ENCODE measurements around the gene OR5B17. TPM values are rescaled to one million over a fixed set of nuclear protein-coding genes. Genes with fewer than 3 reads are reported as not detected.
"Not testable (repeated sequence)": the region's sequence is repeated elsewhere in the genome, so short reads cannot be mapped to it uniquely, and the experiment has no call there.

Gene OR5B17
- polyA plus RNA-seq (ENCODE audit: insufficient read length) = not detected
- long read RNA-seq, donor 1 = 0 reads
- long read RNA-seq, donor 2 = 0 reads
- long read RNA-seq, donor 3 = 0 reads
- long read RNA-seq, donor 4 = 0 reads
- long read RNA-seq, donor 5 = 0 reads
- long read RNA-seq, donor 6 = 0 reads
- long read RNA-seq, donor 7 = 0 reads
- long read RNA-seq, donor 8 = 0 reads

DNA sequence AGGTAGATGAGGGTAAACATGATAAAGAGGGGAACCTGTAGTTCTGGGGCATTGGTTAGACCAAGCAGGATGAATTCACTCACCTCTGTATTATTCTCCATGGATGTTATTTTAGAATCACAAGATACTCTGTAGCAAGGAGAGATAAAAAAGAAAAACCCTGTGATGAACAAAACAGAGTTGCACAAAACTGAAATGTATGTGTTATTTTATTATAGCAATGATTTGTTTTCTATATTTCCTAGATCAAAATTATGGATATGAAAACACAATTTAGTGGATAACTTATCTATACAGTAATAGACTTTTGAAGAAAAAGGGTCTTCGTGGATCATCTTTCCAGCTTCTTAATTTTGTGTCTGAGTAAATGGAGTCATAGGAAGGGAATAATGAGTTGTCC lies at the start of gene OR5B17:
TSS of gene OR5B17 (minus strand) at position 101 of the 400 bp plus-strand sequence. CDS start at position 101, 0 bp downstream.
- DNase-seq = no peak

DNA sequence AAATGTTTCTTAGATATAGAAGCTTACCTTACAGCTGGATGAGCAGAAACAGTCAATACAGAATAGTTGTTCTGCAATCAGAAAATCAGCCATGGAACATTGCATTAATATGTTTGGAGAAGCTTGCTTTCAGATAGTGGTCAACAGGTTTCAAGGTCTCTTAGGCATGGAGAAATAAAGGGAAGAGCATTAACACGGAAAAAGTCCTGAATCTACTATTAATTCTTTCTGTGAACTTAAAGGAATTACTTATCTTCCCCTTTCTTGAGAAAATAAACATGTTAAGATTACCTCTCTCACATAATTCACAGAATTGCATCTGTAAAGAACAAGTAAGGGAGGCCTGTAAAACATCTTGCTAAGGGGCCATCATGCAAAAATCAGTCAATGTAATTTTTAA lies 47.9 kb upstream of the OR5B17 start, which contains the start of gene OR5B3:
TSS of gene OR5B3 (minus strand) at position 101 of the 400 bp plus-strand sequence. CDS start 3,465 bp downstream, outside the sequence.
- no peak for DNase-seq

DNA sequence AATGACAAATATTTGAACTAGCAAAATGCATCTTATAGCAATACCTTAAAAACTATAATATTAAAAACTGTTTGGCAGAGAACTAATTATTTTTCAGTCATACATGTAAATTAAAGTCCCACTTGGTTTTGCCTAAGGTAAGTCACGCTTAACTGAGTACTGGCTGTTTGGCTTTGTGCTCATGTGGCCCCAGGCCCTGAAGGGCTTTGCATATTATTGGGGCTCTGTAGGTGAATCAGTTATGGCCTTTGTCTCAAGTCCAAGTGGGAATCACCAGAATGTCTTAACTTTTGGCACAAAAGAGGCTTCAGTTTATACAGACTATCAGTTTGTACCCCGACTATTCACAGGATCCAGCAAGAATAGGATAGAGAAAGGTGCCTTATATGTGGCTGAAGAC lies 40.8 kb upstream of the OR5B17 start:
- DNase-seq = not testable (repeated sequence)

DNA sequence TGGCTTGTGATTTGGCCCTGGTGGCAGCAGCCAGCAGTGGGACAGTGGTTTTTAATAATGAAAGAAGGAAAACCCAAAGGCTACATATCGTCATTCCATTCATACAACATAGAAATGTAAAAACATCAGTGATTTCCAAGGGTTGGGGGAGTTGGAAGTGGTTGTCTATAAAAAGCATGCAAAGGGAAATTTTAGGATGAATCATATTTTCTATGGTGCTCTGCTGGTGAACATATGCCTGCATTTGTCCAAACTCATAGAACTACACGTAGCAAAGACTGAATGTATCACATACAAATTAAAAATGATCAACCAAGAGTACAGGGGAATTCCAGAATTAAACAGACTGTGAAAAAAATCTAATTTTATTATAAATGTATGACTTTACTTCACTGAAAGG lies 36.7 kb upstream of the OR5B17 start:
- DNase-seq = no peak

DNA sequence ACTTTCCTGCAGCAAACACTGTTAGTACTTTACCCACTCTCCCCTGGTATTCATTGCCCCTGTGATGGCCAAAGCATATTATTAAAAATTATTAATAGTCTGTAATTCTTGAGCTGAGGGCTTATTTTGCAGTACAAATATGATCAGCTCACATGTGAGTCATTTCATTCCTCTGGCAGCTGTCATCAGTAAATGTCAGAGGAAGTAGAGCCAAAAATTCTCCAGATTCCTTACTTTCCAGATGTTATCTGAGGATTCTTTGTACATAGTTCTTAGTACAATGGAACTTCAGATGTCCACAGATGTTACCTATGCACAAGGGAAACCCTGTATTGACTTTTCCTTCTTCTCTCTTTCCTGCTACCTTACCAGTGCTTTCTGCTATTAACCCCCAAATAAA lies 35.3 kb upstream of the OR5B17 start:
- no peak for DNase-seq

DNA sequence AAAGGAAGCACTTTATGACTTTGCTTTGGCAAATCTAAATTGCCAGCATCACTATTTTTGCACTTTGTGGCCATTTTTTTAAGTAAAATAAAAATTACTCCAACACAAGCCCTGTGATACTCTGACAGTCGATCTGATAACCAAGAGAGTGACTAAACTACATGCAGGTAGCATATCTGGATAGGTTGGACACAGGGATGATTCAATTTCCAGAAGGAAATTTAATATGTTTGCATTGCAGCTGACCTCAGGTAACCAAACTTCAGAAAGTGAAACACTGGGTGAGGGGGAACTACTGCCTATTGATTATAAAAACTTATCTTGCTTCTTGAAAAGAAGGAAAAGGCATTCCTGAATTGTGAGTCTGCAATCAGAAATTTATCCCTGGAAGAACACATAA lies 33.9 kb upstream of the OR5B17 start:
- DNase-seq = no peak

DNA sequence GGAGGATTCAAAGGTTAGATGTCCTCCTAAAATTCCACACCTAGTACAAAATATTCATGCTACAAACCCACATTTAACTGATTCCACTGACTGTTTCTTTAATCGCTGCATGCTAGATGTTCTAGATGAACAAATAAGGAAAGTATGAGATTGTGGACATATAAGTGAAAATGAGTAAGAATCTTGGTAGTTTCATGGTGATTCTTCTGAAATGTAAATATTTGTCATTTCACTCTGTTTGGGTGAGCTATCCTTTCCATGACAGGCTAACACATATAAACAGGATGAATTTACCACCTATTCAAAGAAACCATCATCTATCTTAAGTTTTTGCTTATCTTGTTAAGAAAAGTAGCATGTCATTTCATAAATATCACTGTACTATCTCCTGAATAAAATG lies 33.0 kb upstream of the OR5B17 start:
- DNase-seq = no peak

DNA sequence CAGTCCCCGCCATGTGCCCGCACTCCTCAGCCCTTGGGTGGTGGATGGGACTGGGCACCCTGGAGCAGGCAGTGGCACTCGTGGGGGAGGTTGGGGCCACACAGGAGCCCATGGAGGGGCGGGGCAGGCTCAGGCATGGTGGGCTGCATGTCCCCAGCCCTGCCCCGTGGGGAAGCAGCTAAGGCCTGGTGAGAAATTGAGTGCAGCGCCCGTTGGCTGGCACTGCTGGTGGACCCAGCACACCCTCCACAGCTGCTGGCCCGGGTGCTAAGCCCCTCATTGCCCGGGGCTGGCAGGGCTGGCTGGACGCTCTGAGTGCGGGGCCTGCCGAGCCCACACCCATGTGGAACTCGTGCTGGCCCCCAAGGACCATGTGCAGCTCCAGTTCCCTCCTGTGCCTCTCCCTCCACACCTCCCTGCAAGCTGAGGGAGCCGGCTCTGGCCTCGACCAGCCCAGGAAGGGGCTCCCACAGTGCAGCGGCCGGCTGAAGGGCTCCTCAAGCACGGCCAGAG lies 31.7 kb upstream of the OR5B17 start:
- no peak for DNase-seq

DNA sequence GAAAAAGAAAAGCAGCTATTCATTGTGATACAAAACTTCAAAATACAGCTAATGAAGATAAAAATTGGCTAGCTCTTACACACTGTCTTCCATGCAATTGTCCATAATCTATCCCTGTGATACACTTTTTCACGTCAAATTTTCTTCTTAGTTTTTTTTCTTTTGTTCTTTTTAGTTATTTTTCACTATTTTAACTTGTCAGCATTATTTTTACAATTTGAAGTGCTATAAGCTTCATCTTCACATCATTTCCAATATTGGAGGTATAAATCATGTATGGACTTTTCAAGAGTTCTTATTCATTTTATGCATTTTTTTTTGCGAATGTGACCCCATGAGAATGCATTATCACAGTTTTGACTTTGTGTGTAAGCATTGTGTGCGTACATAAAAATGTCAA lies 4.1 kb downstream of the OR5B17 start:
- no peak for DNase-seq

DNA sequence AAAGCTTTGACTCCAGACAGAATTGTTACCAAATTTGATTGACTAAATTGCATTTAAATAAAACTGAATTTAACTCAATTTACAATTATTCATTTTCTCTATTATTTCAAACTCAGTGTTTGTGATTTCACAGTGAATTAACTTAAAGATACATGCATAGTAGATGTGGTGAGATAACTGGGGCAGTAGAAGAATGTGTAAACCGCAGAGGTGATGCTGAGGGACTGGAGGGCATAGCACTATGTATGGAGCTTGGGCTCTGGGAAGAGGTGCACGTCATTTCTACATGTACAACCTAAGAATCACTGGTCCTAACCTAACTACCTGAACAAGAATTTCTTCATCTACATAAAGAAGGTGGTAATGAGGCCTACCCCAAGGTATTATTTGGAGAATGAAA lies 13.7 kb downstream of the OR5B17 start:
- no peak for DNase-seq

DNA sequence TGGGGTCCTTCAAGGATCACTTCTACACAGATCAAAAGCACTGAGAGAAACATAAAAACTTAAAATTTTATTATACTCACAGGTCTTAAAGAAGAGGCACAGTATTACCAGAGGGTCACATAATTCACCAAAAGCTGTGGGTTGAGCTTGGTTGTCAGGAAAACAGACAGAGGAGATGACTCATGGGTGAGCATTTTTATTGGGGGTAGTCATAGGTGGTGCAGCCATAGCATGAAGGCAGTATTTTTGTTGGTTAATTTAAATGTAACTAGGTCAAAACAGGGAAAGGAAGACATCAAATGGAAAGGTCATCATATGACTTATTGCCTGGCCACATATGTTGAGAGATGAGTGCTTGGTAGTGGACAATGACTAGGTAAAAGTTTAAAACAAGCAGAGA lies 24.2 kb downstream of the OR5B17 start:
- no peak for DNase-seq

DNA sequence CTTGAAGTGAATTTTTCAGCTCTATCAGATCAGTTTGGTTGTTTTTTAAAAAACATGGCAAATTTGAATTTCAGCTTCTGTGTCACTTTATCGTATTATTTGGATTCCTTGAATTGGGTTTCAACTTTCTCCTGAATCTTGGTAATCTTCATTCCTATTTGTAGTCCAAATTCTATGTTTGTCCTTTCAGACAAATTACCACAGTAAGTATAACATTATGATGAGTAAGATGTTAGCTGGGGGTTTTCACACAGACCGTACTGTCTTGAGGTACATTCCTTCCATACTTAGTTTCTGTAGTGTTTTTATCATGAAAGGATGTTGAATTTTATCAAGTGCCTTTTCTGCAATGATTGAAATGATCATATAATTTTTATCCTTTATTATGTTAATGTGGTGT lies 28.0 kb downstream of the OR5B17 start:
- DNase-seq = no peak

DNA sequence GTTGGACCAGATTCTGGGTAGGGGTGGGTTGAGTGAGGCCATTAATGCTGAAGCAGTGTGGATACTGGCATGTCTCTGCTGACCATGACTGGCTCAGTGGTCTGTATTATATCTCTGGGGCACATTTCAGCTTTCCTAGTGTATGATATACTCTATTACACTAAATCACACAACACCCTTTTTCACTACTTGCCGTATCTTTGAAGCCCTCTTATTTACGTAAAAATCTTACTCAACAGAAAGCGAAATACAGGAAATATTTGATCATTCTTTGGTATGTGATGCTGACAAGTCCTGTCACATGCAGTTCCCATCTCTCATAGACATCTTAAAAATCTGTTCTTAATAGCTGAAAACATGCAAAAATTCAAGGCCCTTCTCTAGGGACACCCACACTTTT lies 40.3 kb downstream of the OR5B17 start:
- DNase-seq = no peak

DNA sequence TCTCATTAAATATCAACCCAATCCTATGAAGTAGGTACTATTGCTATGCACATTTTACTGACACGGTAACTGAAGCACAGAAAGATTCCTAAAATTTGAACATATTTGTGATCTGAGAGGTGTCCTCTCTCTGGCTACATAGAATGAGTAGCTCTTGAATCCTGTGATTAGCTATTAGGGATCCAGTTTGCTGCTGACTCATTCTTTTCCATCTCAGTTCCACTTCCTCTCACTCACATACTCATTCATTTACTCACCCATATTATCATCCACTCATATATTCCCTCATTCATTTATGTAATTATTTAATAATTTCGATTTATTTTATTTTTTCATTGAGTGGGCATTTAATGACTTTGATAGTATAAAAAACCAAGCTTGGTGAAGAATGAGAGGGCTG lies 42.7 kb downstream of the OR5B17 start:
- DNase-seq = no peak

Other genes starting within 250 kb of the OR5B17 start
- gene OR9I1, start 233.5 kb downstream of the OR5B17 start, polyA plus RNA-seq (ENCODE audit: insufficient read length) = not detected
- gene OR9Q2, start 170.0 kb downstream of the OR5B17 start, polyA plus RNA-seq (ENCODE audit: insufficient read length) = not detected
- not detected for gene OR1S2, start 154.9 kb downstream of the OR5B17 start, polyA plus RNA-seq (ENCODE audit: insufficient read length)
- not detected for gene OR1S1, start 146.3 kb downstream of the OR5B17 start, polyA plus RNA-seq (ENCODE audit: insufficient read length)
- not detected for gene OR10Q1, start 130.2 kb downstream of the OR5B17 start, polyA plus RNA-seq (ENCODE audit: insufficient read length)
- gene OR10W1, start 90.8 kb downstream of the OR5B17 start, polyA plus RNA-seq (ENCODE audit: insufficient read length) = not detected
- gene OR5B3, start 47.8 kb upstream of the OR5B17 start, polyA plus RNA-seq (ENCODE audit: insufficient read length) = not detected
- gene OR5B2, start 69.1 kb upstream of the OR5B17 start, polyA plus RNA-seq (ENCODE audit: insufficient read length) = not detected
- gene OR5B12, start 83.2 kb upstream of the OR5B17 start, polyA plus RNA-seq (ENCODE audit: insufficient read length) = not detected
- not detected for gene OR5B21, start 149.0 kb upstream of the OR5B17 start, polyA plus RNA-seq (ENCODE audit: insufficient read length)
- 10.9 TPM for gene LPXN, start 216.8 kb upstream of the OR5B17 start, polyA plus RNA-seq (ENCODE audit: insufficient read length)
- gene ZFP91, start 220.0 kb upstream of the OR5B17 start, polyA plus RNA-seq (ENCODE audit: insufficient read length) = 72.5 TPM